GM18861 (cell line): ENCODE measurements around the gene TP53BP1.
"Not testable (repeated sequence)": the region's sequence is repeated elsewhere in the genome, so short reads cannot be mapped to it uniquely, and the experiment has no call there.

ENCODE experiments used
- ATAC-seq: cut with Tn5 transposase; IDR thresholded peaks from one replicate; pipeline ENCODE4 v1.9.1; 2021; ENCODE audit not compliant: unreplicated experiment

The TP53BP1 gene

GRCh38 chr15:43433165-43433564 lies 59.8 kb downstream of the TP53BP1 start:
- ATAC-seq, result no peak

GRCh38 chr15:43429687-43430086 lies 63.3 kb downstream of the TP53BP1 start:
- ATAC-seq, result no peak

GRCh38 chr15:43423793-43424192 lies 69.2 kb downstream of the TP53BP1 start:
- ATAC-seq, result no peak

GRCh38 chr15:43420876-43421275 lies 72.1 kb downstream of the TP53BP1 start:
- ATAC-seq, result no peak

GRCh38 chr15:43420435-43420834 lies 72.5 kb downstream of the TP53BP1 start:
- ATAC-seq, result no peak

GRCh38 chr15:43414196-43414595 lies 78.8 kb downstream of the TP53BP1 start:
- no peak for ATAC-seq

- no peak for ATAC-seq
These were observed 80.9 kb downstream of the TP53BP1 start for GRCh38 chr15:43412096-43412495.

GRCh38 chr15:43410572-43411214 lies 82.3 kb downstream of the TP53BP1 start:
- no peak for ATAC-seq

GRCh38 chr15:43408789-43409188 lies 84.2 kb downstream of the TP53BP1 start:
- no peak for ATAC-seq

GRCh38 chr15:43406808-43407207 lies 86.1 kb downstream of the TP53BP1 start:
- no peak for ATAC-seq

- no peak for ATAC-seq
These were observed 86.8 kb downstream of the TP53BP1 start for GRCh38 chr15:43406189-43406588.

GRCh38 chr15:43404130-43404529 lies 88.8 kb downstream of the TP53BP1 start:
- no peak for ATAC-seq

GRCh38 chr15:43403616-43404015 lies 89.3 kb downstream of the TP53BP1 start:
- no peak for ATAC-seq

GRCh38 chr15:43402255-43402654 lies 90.7 kb downstream of the TP53BP1 start:
- ATAC-seq, result no peak

GRCh38 chr15:43393592-43393991 lies 99.4 kb downstream of the TP53BP1 start:
- not testable (repeated sequence) for ATAC-seq

GRCh38 chr15:43390723-43391122 lies 102.2 kb downstream of the TP53BP1 start:
- ATAC-seq, result no peak

- no peak for ATAC-seq
These were observed 109.9 kb downstream of the TP53BP1 start for GRCh38 chr15:43383070-43383469.

GRCh38 chr15:43382310-43382709 lies 110.6 kb downstream of the TP53BP1 start:
- ATAC-seq, result no peak

- no peak for ATAC-seq
These were observed 114.4 kb downstream of the TP53BP1 start for GRCh38 chr15:43378601-43379000.

- ATAC-seq, result no peak
These were observed 116.8 kb downstream of the TP53BP1 start for GRCh38 chr15:43376017-43376705.

- peak; percentile 48 for ATAC-seq
These were observed 121.7 kb downstream of the TP53BP1 start, which contains the start of the genes TUBGCP4 and ZSCAN29 for GRCh38 chr15:43370975-43371974. TSS of gene TUBGCP4 (plus strand) at chr15:43371101. CDS start at chr15:43371355, 254 bp downstream. TSS of gene ZSCAN29 (minus strand) at chr15:43371043. CDS start at chr15:43369913, 1,130 bp downstream.
